Endodermal cell (in vitro differentiated cells): Measurements from ENCODE around the gene CFHR1. TPM values are rescaled to one million over a fixed set of nuclear protein-coding genes. Genes with fewer than 3 reads are reported as not detected.
A peak's percentile ranks its signal among the peaks of the same experiment; 100 is the strongest.
"Not testable (repeated sequence)": the region's sequence is repeated elsewhere in the genome, so short reads cannot be mapped to it uniquely, and the experiment has no call there.

Source experiments
- DNase-seq: peaks from one replicate; pipeline ENCODE4 v3.0.0-alpha.2; 2017
- H3K27ac ChIP-seq: 2 replicates; pipeline ENCODE4 v1.5.1; 2013; ENCODE audit warnings: mild to moderate bottlenecking, low read depth, low read length, moderate library complexity
- H3K27me3 ChIP-seq: 2 replicates; pipeline ENCODE4 v1.6.1; 2013; ENCODE audit warnings: mild to moderate bottlenecking, low read length, moderate library complexity; ENCODE audit not compliant: insufficient read depth, control insufficient read depth, poor library complexity, severe bottlenecking
- H3K36me3 ChIP-seq: 2 replicates; pipeline ENCODE4 v1.7.0; 2013; ENCODE audit warnings: mild to moderate bottlenecking, low read length, moderate library complexity; ENCODE audit not compliant: control insufficient read depth, insufficient read depth
- H3K4me1 ChIP-seq: one replicate; pipeline ENCODE4 v1.7.0; 2013; ENCODE audit warnings: low read length; ENCODE audit not compliant: control insufficient read depth, insufficient read depth
- H3K4me3 ChIP-seq: 2 replicates; pipeline ENCODE4 v1.5.1; 2013; ENCODE audit warnings: mild to moderate bottlenecking, low read length, moderate library complexity
- H3K9ac ChIP-seq: 2 replicates; pipeline ENCODE4 v1.6.1; 2013; ENCODE audit warnings: mild to moderate bottlenecking, low read length, moderate library complexity; ENCODE audit not compliant: poor library complexity, severe bottlenecking; ENCODE audit errors: extremely low read depth
- H3K9me3 ChIP-seq: 2 replicates; pipeline ENCODE4 v1.6.1; 2013; ENCODE audit warnings: mild to moderate bottlenecking, low read length, moderate library complexity; ENCODE audit not compliant: control insufficient read depth
- H3K27ac Mint-ChIP-seq: 2 replicates; pipeline ENCODE4 v1.8.0; 2020; ENCODE audit warnings: mixed read lengths
- H3K27me3 Mint-ChIP-seq: 2 replicates; pipeline ENCODE4 v1.8.0; 2021; ENCODE audit warnings: mild to moderate bottlenecking, mixed read lengths; ENCODE audit not compliant: insufficient read depth
- H3K36me3 Mint-ChIP-seq: 2 replicates; pipeline ENCODE4 v1.8.0; 2020; ENCODE audit warnings: low read depth, mixed read lengths
- H3K4me1 Mint-ChIP-seq: 2 replicates; pipeline ENCODE4 v1.8.0; 2020; ENCODE audit warnings: mixed read lengths
- H3K4me3 Mint-ChIP-seq: 2 replicates; pipeline ENCODE4 v1.8.0; 2020; ENCODE audit warnings: mild to moderate bottlenecking, moderate library complexity, mixed read lengths
- H3K9me3 Mint-ChIP-seq: 2 replicates; pipeline ENCODE4 v1.8.0; 2020; ENCODE audit warnings: mild to moderate bottlenecking, mixed read lengths
- WGBS, 2 experiments: methylation state at CpG; one replicate each; pipeline versions ENCODE4 v1.1.5 to v1.1.7; 2013; ENCODE audit warnings: missing lambda C conversion rate in 2 of 2, mixed read lengths in 1 of 2; ENCODE audit not compliant: insufficient coverage in 1 of 2, insufficient read length in 1 of 2; 5-methylcytosine and 5-hydroxymethylcytosine counted together
- total RNA-seq, 2 donors: library from RNA; stranded (reverse); fragmentation: NEBNext Ultra II Directional in 1 of 2; extraction: Animal tissue kit (Norgen Biotek cat#: 25700) in 1 of 2; gene quantifications; 2 replicates in 1 of 2; 3 replicates in 1 of 2; pipeline ENCODE4 v1.2.1, GENCODE V29; 2021
- TF ChIP-seq, protein P1 (sequence below): fragments of 200-600 bp; sonication (generic); conservative IDR thresholded peaks from 2 replicates; pipeline ENCODE4 v1.5.0; 2021; ENCODE audit warnings: antibody characterized with exemption, mild to moderate bottlenecking

Gene CFHR1
- total RNA-seq, 2 donors from 2014 or later, result not detected

GRCh38 chr1:196827860-196828259, 8.3 kb downstream of the CFHR1 start:
- whole genome bisulfite sequencing, 2 experiments, result 51% methylated on average over 4 of the region's 4 CpGs; no CpG with 5 or more reads in 1 of the 2 experiments
- H3K9me3 Mint-ChIP-seq, H3K27me3 Mint-ChIP-seq: not testable (repeated sequence)

GRCh38 chr1:196849613-196850492, 30.3 kb downstream of the CFHR1 start:
- H3K9me3 Mint-ChIP-seq, H3K27me3 ChIP-seq, H3K27ac Mint-ChIP-seq, H3K27ac ChIP-seq, H3K4me3 Mint-ChIP-seq, H3K27me3 Mint-ChIP-seq, H3K9me3 ChIP-seq, DNase-seq, H3K4me3 ChIP-seq, H3K36me3 Mint-ChIP-seq, H3K36me3 ChIP-seq, H3K4me1 ChIP-seq, H3K9ac ChIP-seq, H3K4me1 Mint-ChIP-seq: not testable (repeated sequence)
- 100% methylated on average over 4 of the region's 4 CpGs; no CpG with 5 or more reads in 1 of the 2 experiments for WGBS, 2 experiments

More at GRCh38 chr1:196827860-196828259, 8.3 kb downstream of the CFHR1 start:
- not testable (repeated sequence) for H3K4me3 ChIP-seq, H3K27me3 ChIP-seq, H3K4me1 ChIP-seq, DNase-seq, H3K27ac ChIP-seq, H3K4me3 Mint-ChIP-seq, H3K27ac Mint-ChIP-seq, H3K9ac ChIP-seq, H3K9me3 ChIP-seq, H3K4me1 Mint-ChIP-seq, H3K36me3 ChIP-seq, H3K36me3 Mint-ChIP-seq
- TF ChIP-seq, protein P1, sequence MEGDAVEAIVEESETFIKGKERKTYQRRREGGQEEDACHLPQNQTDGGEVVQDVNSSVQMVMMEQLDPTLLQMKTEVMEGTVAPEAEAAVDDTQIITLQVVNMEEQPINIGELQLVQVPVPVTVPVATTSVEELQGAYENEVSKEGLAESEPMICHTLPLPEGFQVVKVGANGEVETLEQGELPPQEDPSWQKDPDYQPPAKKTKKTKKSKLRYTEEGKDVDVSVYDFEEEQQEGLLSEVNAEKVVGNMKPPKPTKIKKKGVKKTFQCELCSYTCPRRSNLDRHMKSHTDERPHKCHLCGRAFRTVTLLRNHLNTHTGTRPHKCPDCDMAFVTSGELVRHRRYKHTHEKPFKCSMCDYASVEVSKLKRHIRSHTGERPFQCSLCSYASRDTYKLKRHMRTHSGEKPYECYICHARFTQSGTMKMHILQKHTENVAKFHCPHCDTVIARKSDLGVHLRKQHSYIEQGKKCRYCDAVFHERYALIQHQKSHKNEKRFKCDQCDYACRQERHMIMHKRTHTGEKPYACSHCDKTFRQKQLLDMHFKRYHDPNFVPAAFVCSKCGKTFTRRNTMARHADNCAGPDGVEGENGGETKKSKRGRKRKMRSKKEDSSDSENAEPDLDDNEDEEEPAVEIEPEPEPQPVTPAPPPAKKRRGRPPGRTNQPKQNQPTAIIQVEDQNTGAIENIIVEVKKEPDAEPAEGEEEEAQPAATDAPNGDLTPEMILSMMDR, result peak; percentile 68

- no peak overlapping the region for H3K4me3 Mint-ChIP-seq
- no peak for DNase-seq
- H3K4me1 ChIP-seq, result no peaks in the 10 kb centered on the region
- H3K27me3 ChIP-seq, result no peaks in the 10 kb centered on the region
- H3K27ac ChIP-seq, result no peak overlapping the region
- no peaks in the 10 kb centered on the region for H3K9me3 Mint-ChIP-seq
- H3K27ac Mint-ChIP-seq, result no peak overlapping the region
- no peaks in the 10 kb centered on the region for H3K4me1 Mint-ChIP-seq
- 93 to 100% methylated on average over 4 to 6 of the region's 6 CpGs for WGBS, 2 experiments
- TF ChIP-seq, protein P1, result no peak
- H3K36me3 Mint-ChIP-seq, result no peaks in the 10 kb centered on the region
- no peak overlapping the region for H3K4me3 ChIP-seq
- no peaks in the 10 kb centered on the region for H3K27me3 Mint-ChIP-seq
- H3K9ac ChIP-seq, result no peak overlapping the region
- H3K36me3 ChIP-seq, result no peaks in the 10 kb centered on the region
- H3K9me3 ChIP-seq, result no peaks in the 10 kb centered on the region
These were observed 36.5 kb downstream of the CFHR1 start for GRCh38 chr1:196856053-196856452.
